ENCODE data around the gene PRXL2C.

DNA sequence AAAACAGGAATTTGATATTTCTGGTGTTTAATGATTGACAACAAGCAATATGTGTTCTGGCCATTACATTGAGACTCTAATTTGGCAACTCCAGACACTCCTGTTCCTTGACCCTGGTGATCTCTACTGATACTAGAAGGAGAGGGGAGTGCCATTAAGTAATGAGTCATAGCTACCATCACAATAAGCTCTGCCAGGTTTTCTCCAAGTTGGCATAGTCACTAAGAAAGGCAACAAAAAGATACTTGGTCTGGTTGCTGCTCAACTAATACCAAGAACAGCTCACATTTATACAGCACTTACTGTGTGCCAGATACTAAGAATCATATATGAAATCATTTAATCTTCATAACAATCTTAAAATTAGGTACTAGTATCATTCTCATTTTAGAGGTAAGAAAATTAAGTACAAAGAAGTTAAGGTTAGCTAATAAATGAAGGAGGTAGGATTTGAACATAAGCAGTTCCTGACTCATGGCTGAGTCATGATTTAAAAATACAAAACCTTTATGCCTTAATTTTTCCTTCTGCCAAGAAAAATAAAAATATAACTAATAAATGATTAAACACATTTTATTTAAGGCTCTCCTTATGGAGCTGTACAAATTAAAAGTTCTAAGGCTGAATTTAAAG lies 19.9 kb upstream of the PRXL2C start:
- no peak for TF ChIP-seq ZFP3 (CRISPR knock-in tag; IDR thresholded peaks at IDR 0.05)
- TF ChIP-seq PATZ1 (CRISPR knock-in tag; IDR thresholded peaks at IDR 0.05; ENCODE audit: borderline replicate concordance) = no peak
- TF ChIP-seq, protein P1, sequence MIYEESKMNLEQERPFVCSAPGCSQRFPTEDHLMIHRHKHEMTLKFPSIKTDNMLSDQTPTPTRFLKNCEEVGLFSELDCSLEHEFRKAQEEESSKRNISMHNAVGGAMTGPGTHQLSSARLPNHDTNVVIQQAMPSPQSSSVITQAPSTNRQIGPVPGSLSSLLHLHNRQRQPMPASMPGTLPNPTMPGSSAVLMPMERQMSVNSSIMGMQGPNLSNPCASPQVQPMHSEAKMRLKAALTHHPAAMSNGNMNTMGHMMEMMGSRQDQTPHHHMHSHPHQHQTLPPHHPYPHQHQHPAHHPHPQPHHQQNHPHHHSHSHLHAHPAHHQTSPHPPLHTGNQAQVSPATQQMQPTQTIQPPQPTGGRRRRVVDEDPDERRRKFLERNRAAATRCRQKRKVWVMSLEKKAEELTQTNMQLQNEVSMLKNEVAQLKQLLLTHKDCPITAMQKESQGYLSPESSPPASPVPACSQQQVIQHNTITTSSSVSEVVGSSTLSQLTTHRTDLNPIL (CRISPR knock-in tag; IDR thresholded peaks at IDR 0.05; ENCODE audit: low read depth) = no peak
